PC-3 (cell line): Measurements from ENCODE around the gene PHETA1.

Experiments
- CTCF ChIP-seq: fragments of 300-600 bp; sonication (generic); conservative IDR thresholded peaks from 2 replicates; pipeline ENCODE4 v1.5.1; 2017; ENCODE audit warnings: antibody characterized with exemption, low read depth, mild to moderate bottlenecking, low read length
- EZH2 ChIP-seq: fragments of 300-600 bp; sonication (generic); IDR thresholded peaks from one replicate; pipeline ENCODE4 v1.6.1; 2017; ENCODE audit warnings: antibody characterized with exemption, mild to moderate bottlenecking, low read length; ENCODE audit not compliant: unreplicated experiment

GRCh38 chr12:111342376-111342775 is 26.5 kb downstream of the PHETA1 start:
- TF ChIP-seq EZH2 (no peak), CTCF (no peak)
